Liver (tissue), 9 donors: Measurements from ENCODE around the gene FOXL1. TPM values are rescaled to one million over a fixed set of nuclear protein-coding genes. Genes with fewer than 3 reads are reported as not detected.

ENCODE experiments used
- DNase-seq: peaks from one replicate; pipeline ENCODE4 v3.0.0-alpha.2; 2017; ENCODE audit warnings: low spot score
- H3K27ac ChIP-seq, 2 donors: one replicate each; pipeline ENCODE4 v1.7.0; 2013; ENCODE audit warnings: inconsistent platforms in 2 of 2, low read length in 2 of 2, control low read depth in 1 of 2, low read depth in 1 of 2, mild to moderate bottlenecking in 1 of 2
- H3K27me3 ChIP-seq, 4 donors: one replicate each; pipeline versions ENCODE4 v1.6.1 to v1.7.0; 2013; ENCODE audit warnings: low read length in 3 of 4, inconsistent platforms in 1 of 4, mild to moderate bottlenecking in 1 of 4, moderate library complexity in 1 of 4; ENCODE audit not compliant: control insufficient read depth in 4 of 4, insufficient read depth in 4 of 4
- H3K36me3 ChIP-seq, 4 donors: one replicate each; pipeline versions ENCODE4 v1.6.1 to v1.7.0; 2013; ENCODE audit warnings: low read length in 3 of 4, mild to moderate bottlenecking in 3 of 4, low read depth in 1 of 4, moderate library complexity in 1 of 4; ENCODE audit not compliant: control insufficient read depth in 4 of 4, insufficient read depth in 3 of 4
- H3K4me1 ChIP-seq, 4 donors: one replicate each; pipeline versions ENCODE4 v1.6.1 to v1.7.0; 2013; ENCODE audit warnings: low read length in 3 of 4, mild to moderate bottlenecking in 3 of 4, moderate library complexity in 1 of 4; ENCODE audit not compliant: control insufficient read depth in 4 of 4, insufficient read depth in 4 of 4
- H3K4me3 ChIP-seq, 3 donors: one replicate each; pipeline versions ENCODE4 v1.6.1 to v1.7.0; 2013; ENCODE audit warnings: low read length in 3 of 3, control low read depth in 1 of 3, low read depth in 1 of 3, mild to moderate bottlenecking in 1 of 3
- H3K9ac ChIP-seq, 2 donors: one replicate each; pipeline ENCODE4 v1.7.0; 2013; ENCODE audit warnings: low read length in 2 of 2, mild to moderate bottlenecking in 2 of 2, moderate library complexity in 2 of 2, control low read depth in 1 of 2, low read depth in 1 of 2
- H3K9me3 ChIP-seq, 4 donors: one replicate each; pipeline versions ENCODE4 v1.6.1 to v1.7.0; 2013; ENCODE audit warnings: low read length in 3 of 4; ENCODE audit not compliant: control insufficient read depth in 4 of 4
- EGR1 ChIP-seq, 2 donors: IDR thresholded peaks; 2 replicates each; pipeline ENCODE4 v1.6.1; 2016 to 2018; ENCODE audit warnings: antibody characterized with exemption in 2 of 2, low read depth in 2 of 2
- FOXA1 ChIP-seq: IDR thresholded peaks from 2 replicates; pipeline ENCODE4 v1.6.1; 2016; ENCODE audit warnings: antibody characterized with exemption
- FOXA2 ChIP-seq: IDR thresholded peaks from 2 replicates; pipeline ENCODE4 v1.6.1; 2016; ENCODE audit warnings: antibody characterized with exemption
- GABPA ChIP-seq, 2 donors: IDR thresholded peaks in 1 of 2; conservative IDR thresholded peaks in 1 of 2; 2 replicates each; pipeline ENCODE4 v1.6.1; 2016; ENCODE audit warnings: antibody characterized with exemption in 2 of 2, mild to moderate bottlenecking in 1 of 2, moderate library complexity in 1 of 2
- HNF4A ChIP-seq, 2 donors: conservative IDR thresholded peaks; 2 replicates each; pipeline ENCODE4 v1.6.1; 2016; ENCODE audit warnings: antibody characterized with exemption in 2 of 2, mild to moderate bottlenecking in 2 of 2
- HNF4G ChIP-seq: IDR thresholded peaks from 2 replicates; pipeline ENCODE4 v1.6.1; 2016; ENCODE audit warnings: antibody characterized with exemption
- NR2F2 ChIP-seq: IDR thresholded peaks from 2 replicates; pipeline ENCODE4 v1.6.1; 2016; ENCODE audit warnings: antibody characterized with exemption
- RAD21 ChIP-seq, 2 donors: IDR thresholded peaks; 2 replicates each; pipeline ENCODE4 v1.6.1; 2016; ENCODE audit warnings: antibody characterized with exemption in 2 of 2, mild to moderate bottlenecking in 2 of 2
- RXRA ChIP-seq, 2 donors: IDR thresholded peaks; 2 replicates each; pipeline ENCODE4 v1.6.1; 2017 to 2018; ENCODE audit warnings: antibody characterized with exemption in 2 of 2, mild to moderate bottlenecking in 1 of 2
- SP1 ChIP-seq: IDR thresholded peaks from 2 replicates; pipeline ENCODE4 v1.6.1; 2018; ENCODE audit warnings: antibody characterized with exemption, mild to moderate bottlenecking
- TAF1 ChIP-seq: conservative IDR thresholded peaks from 2 replicates; pipeline ENCODE4 v1.6.1; 2016; ENCODE audit warnings: antibody characterized with exemption, mild to moderate bottlenecking
- YY1 ChIP-seq: IDR thresholded peaks from 2 replicates; pipeline ENCODE4 v1.6.1; 2016; ENCODE audit warnings: antibody characterized with exemption, mild to moderate bottlenecking
- WGBS: extraction: QIAGEN DNeasy Blood & Tissue Kit; methylation state at CpG from one replicate; pipeline ENCODE4 v1.1.7; 2013; 5-methylcytosine and 5-hydroxymethylcytosine counted together
- polyA plus RNA-seq, 2 donors: library from polyadenylated mRNA; stranded (reverse) in 1 of 2; unstranded in 1 of 2; fragments of 200-250 nt in 1 of 2; fragments of >200 nt in 1 of 2; fragmentation: Nextera tagmentation in 1 of 2; extraction: Ambion mirVana in 1 of 2; gene quantifications; one replicate each; pipeline versions ENCODE4 v1.2.1 to v1.2.3, GENCODE V29; 2013 to 2015
- total RNA-seq, 2 donors: library from RNA; depleted of rRNA; stranded (reverse); fragments of >200 nt; gene quantifications; one replicate each; pipeline ENCODE4 v1.2.3, GENCODE V29; 2014
- TF ChIP-seq, protein P1 (sequence below): IDR thresholded peaks from 2 replicates; pipeline ENCODE4 v1.6.1; 2016; ENCODE audit warnings: antibody characterized with exemption
- TF ChIP-seq, protein P2 (sequence below): fragments of 150-350 bp; IDR thresholded peaks from 2 replicates; pipeline ENCODE4 v1.5.1; 2017; ENCODE audit warnings: improper control_type of control experiment, low read depth, low read length; ENCODE audit not compliant: missing input control
- TF ChIP-seq, protein P3 (sequence below): IDR thresholded peaks from 2 replicates; pipeline ENCODE4 v1.6.1; 2016; ENCODE audit warnings: antibody characterized with exemption, mild to moderate bottlenecking
- TF ChIP-seq, protein P4 (sequence below): IDR thresholded peaks from 2 replicates; pipeline ENCODE4 v1.6.1; 2016; ENCODE audit warnings: antibody characterized with exemption
- TF ChIP-seq, protein P5 (sequence below): IDR thresholded peaks from 2 replicates; pipeline ENCODE4 v1.6.1; 2016; ENCODE audit warnings: antibody characterized with exemption
- donor health status: healthy.
- donor health status: healthy.
- donor health status: healthy.
- donor health status: healthy.
- donor health status: healthy.

FOXL1 gene
- total and polyA plus RNA-seq, 4 donors: 0.05 to 0.06 TPM; not detected in 2

DNA sequence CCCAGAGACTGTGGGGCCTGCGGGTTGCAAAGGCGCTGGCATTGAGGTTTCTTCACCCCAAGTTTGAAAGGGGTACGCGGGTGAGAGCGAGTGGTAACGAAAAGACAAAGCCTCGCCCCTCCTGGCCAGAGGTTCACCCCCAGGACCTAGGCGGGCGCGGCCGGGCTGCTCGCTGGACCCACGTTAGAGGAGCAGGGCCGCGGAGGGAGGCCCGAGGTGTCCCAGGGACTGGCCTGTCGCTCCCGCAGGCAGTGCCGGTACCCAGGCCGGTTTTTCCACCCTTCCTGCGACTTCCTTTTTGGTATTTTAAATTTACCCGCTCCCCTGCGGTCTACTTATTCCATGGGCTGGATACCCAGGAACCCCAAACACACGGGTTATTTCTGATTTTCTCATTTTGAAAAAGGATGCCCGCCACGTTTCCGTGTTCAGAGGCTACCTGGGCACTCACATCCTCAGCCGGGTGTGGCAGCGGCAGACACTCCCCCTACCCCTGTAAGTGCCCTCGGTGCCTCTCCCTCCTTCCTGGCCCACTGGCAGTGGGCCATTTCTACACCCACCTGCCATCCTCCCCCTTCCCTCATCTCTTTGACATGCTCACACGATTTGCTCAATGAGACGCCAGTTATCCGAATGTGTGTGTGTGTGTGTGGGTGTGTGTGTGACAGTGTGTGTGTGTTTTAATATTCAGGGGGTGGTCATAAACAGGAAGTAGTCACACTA is 1.6 kb upstream of the FOXL1 start (continued):
- TF ChIP-seq HNF4A (conservative IDR thresholded peaks at IDR 0.05) (no peak), NR2F2 (no peak), TAF1 (no peak), HNF4G (no peak)

DNA sequence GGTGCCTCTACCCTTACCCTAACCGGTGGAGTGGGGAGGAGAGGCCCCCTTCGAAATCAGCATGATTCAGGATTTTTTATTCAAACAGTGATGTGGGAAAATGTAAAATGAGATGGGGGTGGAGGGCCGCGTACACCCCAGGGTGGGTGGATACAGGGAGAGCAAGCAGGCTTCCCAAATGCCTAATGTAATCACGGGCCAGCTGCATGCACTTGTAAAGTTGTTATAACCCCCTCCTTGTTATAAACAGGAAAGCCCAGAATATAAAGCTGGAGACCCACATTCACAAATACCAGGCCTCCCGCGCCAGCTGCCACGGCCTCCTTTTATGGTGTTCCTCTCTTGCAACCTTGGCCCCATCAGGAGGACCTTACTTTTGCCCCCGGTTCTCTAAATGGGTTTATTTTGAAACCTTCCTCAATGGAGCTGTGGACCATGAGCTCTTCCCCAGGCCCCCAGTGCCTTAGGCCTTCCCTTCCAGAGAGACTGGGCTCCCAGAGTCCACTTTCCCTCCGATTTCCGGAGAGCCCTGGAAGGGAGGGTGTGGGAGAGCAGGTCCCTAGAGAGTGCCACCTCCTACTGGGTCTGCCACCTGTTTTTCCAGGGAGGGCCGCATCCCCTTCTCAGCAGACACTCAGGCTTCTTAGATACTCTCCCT is 906 bp upstream of the FOXL1 start:
- Histone ChIP-seq H3K36me3 (no peaks in the 10 kb centered on the region), H3K4me1 (peaks cover 0 to 3% (median 3%) of the 10 kb centered on the region in 4 donors), H3K9ac (no peak overlapping the region), H3K27me3 (peaks cover 8 to 38% (median 18%) of the 10 kb centered on the region in 4 donors), H3K9me3 (no peaks in the 10 kb centered on the region), H3K4me3 (no peak overlapping the region), H3K27ac (no peak overlapping the region)
- DNase-seq: no peak
- 33% methylated on average over 12 of the region's 12 CpGs for whole genome bisulfite sequencing
- no peak for TF ChIP-seq EGR1 (IDR thresholded peaks at IDR 0.05; ENCODE audit: low read depth in 2 of 2)
- no peak for TF ChIP-seq FOXA1
- TF ChIP-seq RAD21 (IDR thresholded peaks at IDR 0.05): no peak
- TF ChIP-seq, protein P1, sequence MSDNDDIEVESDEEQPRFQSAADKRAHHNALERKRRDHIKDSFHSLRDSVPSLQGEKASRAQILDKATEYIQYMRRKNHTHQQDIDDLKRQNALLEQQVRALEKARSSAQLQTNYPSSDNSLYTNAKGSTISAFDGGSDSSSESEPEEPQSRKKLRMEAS: no peak
- TF ChIP-seq, protein P2, sequence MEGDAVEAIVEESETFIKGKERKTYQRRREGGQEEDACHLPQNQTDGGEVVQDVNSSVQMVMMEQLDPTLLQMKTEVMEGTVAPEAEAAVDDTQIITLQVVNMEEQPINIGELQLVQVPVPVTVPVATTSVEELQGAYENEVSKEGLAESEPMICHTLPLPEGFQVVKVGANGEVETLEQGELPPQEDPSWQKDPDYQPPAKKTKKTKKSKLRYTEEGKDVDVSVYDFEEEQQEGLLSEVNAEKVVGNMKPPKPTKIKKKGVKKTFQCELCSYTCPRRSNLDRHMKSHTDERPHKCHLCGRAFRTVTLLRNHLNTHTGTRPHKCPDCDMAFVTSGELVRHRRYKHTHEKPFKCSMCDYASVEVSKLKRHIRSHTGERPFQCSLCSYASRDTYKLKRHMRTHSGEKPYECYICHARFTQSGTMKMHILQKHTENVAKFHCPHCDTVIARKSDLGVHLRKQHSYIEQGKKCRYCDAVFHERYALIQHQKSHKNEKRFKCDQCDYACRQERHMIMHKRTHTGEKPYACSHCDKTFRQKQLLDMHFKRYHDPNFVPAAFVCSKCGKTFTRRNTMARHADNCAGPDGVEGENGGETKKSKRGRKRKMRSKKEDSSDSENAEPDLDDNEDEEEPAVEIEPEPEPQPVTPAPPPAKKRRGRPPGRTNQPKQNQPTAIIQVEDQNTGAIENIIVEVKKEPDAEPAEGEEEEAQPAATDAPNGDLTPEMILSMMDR: no peak
- no peak for TF ChIP-seq RXRA (IDR thresholded peaks at IDR 0.05)
- TF ChIP-seq TAF1: no peak
- TF ChIP-seq, protein P3, sequence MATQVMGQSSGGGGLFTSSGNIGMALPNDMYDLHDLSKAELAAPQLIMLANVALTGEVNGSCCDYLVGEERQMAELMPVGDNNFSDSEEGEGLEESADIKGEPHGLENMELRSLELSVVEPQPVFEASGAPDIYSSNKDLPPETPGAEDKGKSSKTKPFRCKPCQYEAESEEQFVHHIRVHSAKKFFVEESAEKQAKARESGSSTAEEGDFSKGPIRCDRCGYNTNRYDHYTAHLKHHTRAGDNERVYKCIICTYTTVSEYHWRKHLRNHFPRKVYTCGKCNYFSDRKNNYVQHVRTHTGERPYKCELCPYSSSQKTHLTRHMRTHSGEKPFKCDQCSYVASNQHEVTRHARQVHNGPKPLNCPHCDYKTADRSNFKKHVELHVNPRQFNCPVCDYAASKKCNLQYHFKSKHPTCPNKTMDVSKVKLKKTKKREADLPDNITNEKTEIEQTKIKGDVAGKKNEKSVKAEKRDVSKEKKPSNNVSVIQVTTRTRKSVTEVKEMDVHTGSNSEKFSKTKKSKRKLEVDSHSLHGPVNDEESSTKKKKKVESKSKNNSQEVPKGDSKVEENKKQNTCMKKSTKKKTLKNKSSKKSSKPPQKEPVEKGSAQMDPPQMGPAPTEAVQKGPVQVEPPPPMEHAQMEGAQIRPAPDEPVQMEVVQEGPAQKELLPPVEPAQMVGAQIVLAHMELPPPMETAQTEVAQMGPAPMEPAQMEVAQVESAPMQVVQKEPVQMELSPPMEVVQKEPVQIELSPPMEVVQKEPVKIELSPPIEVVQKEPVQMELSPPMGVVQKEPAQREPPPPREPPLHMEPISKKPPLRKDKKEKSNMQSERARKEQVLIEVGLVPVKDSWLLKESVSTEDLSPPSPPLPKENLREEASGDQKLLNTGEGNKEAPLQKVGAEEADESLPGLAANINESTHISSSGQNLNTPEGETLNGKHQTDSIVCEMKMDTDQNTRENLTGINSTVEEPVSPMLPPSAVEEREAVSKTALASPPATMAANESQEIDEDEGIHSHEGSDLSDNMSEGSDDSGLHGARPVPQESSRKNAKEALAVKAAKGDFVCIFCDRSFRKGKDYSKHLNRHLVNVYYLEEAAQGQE: no peak
- no peak for TF ChIP-seq SP1
- TF ChIP-seq HNF4A (conservative IDR thresholded peaks at IDR 0.05): no peak
- TF ChIP-seq GABPA (IDR thresholded peaks at IDR 0.05 in 1 of 2, conservative IDR thresholded peaks at IDR 0.05 in 1 of 2): no peak
- TF ChIP-seq, protein P4, sequence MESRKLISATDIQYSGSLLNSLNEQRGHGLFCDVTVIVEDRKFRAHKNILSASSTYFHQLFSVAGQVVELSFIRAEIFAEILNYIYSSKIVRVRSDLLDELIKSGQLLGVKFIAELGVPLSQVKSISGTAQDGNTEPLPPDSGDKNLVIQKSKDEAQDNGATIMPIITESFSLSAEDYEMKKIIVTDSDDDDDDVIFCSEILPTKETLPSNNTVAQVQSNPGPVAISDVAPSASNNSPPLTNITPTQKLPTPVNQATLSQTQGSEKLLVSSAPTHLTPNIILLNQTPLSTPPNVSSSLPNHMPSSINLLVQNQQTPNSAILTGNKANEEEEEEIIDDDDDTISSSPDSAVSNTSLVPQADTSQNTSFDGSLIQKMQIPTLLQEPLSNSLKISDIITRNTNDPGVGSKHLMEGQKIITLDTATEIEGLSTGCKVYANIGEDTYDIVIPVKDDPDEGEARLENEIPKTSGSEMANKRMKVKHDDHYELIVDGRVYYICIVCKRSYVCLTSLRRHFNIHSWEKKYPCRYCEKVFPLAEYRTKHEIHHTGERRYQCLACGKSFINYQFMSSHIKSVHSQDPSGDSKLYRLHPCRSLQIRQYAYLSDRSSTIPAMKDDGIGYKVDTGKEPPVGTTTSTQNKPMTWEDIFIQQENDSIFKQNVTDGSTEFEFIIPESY: no peak
- TF ChIP-seq, protein P5, sequence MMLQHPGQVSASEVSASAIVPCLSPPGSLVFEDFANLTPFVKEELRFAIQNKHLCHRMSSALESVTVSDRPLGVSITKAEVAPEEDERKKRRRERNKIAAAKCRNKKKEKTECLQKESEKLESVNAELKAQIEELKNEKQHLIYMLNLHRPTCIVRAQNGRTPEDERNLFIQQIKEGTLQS: no peak
- no peak for TF ChIP-seq FOXA2
- no peak for TF ChIP-seq YY1
- no peak for TF ChIP-seq HNF4G
- TF ChIP-seq NR2F2: no peak
